ENCODE results near the gene B3GLCT. TPM values are rescaled to one million over a fixed set of nuclear protein-coding genes. Genes with fewer than 3 reads are reported as not detected.

B3GLCT gene
- total and polyA plus RNA-seq, 10 of the 15 experiments (the other 5 are each of a cell fraction or from before 2014, with no cell fraction given) = 0.07 to 0.89 (median 0.25) TPM

- Histone ChIP-seq H3K27ac (ENCODE audit: control insufficient read depth, insufficient read depth) (no peak overlapping the region), H3K36me3 (ENCODE audit: control insufficient read depth in 2 of 2, insufficient read depth in 2 of 2, low read length in 1 of 2) (no peaks in the 10 kb centered on the region), H3K4me3 (no peak overlapping the region), H3K79me2 (ENCODE audit: control insufficient read depth, insufficient read depth, low read length) (no peaks in the 10 kb centered on the region), H3K9ac (ENCODE audit: control insufficient read depth, insufficient read depth, low read length) (no peak overlapping the region), H3K4me2 (ENCODE audit: control insufficient read depth, insufficient read depth) (no peak overlapping the region), H3K4me1 (ENCODE audit: control insufficient read depth, insufficient read depth, low read length) (no peaks in the 10 kb centered on the region), H4K20me1 (ENCODE audit: control insufficient read depth, insufficient read depth) (no peaks in the 10 kb centered on the region), H3K9me3 (replicated peaks; ENCODE audit: control insufficient read depth, insufficient read depth, low read length) (no peaks in the 10 kb centered on the region), H3K27me3 (replicated peaks in 1 of 2; ENCODE audit: control insufficient read depth in 2 of 2, insufficient read depth in 2 of 2, low read length in 1 of 2) (no peaks in the 10 kb centered on the region), H2AFZ (ENCODE audit: control insufficient read depth, low read depth, low read length) (no peak overlapping the region)
- 0% methylated on average over 1 of the region's 1 CpG for WGBS (ENCODE audit: insufficient coverage, insufficient replicate concordance, low lambda C conversion rate, missing lambda C conversion rate)
- no peak for TF ChIP-seq SMARCA5 (IDR thresholded peaks at IDR 0.05)
- TF ChIP-seq KLF5 (IDR thresholded peaks at IDR 0.05; ENCODE audit: partially characterized antibody) = no peak
- no peak for FAIRE-seq
- ChIA-PET CTCF (interaction anchor here (1.0 to 3.8 kb wide), 4 partner anchors 10 to 185 kb away, joined by 3 to 28 read pairs (median 8); no protein-coding TSS in a partner anchor), POLR2A (no interaction called here), SMC1A (ENCODE audit: uncharacterized antibody, unreplicated experiment) (interaction anchor here (1.0 kb wide), 1 partner anchor 13 kb away, joined by 4 read pairs; no protein-coding TSS in a partner anchor), RAD21 (ENCODE audit: unreplicated experiment) (no interaction called here)
- ATAC-seq = no peak
- no TSS peak for BruUV-seq (replicated peaks)
- in situ Hi-C loops (cut with MboI) (no loop called here), intact Hi-C loops (cut with micrococcal nuclease; ENCODE audit: unreplicated experiment) (no loop called here)
- DNase-seq (ENCODE audit: low read depth, low spot score) = no peak
Measured at GRCh38 chr13:31245598-31246373, 46.0 kb downstream of the B3GLCT start.

DNA sequence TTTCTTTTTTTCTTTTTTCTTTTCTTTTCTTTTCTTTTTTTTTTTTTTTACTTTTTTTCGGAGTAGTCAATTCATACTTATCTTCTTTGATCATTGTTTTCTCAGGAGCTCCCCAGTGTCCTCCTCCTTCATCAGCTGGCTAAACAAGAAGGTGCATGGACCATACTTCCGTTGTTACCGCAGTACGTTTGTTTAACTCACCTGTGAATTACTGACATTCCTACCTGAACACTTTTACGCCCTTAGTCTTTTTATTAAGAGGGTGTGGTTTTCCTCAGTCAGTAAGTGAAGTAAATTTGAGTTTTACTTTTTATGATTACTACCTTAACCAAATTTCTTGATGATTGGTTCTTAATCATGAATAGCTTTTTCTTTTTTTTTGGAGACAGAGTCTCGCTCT lies 47.1 kb downstream of the B3GLCT start:
- H3K9me3 ChIP-seq (replicated peaks; ENCODE audit: control insufficient read depth, insufficient read depth, low read length) = no peaks in the 10 kb centered on the region
- no peaks in the 10 kb centered on the region for H3K79me2 ChIP-seq (ENCODE audit: control insufficient read depth, insufficient read depth, low read length)
- in situ Hi-C loops (cut with MboI) = no loop called here
- TF ChIP-seq HCFC1 (IDR thresholded peaks at IDR 0.05; ENCODE audit: low read length) = no peak
- TF ChIP-seq NR2C1 (IDR thresholded peaks at IDR 0.05) = no peak
- TF ChIP-seq ZNF217 (IDR thresholded peaks at IDR 0.05) = no peak
- TF ChIP-seq FOS (IDR thresholded peaks at IDR 0.05; ENCODE audit: borderline replicate concordance, extremely low read depth, insufficient read length) = no peak
- no peak for TF ChIP-seq NFIC (IDR thresholded peaks at IDR 0.05; ENCODE audit: low read depth, low read length)
- TF ChIP-seq CBFB (IDR thresholded peaks at IDR 0.05; ENCODE audit: low read depth) = no peak
- H2AFZ ChIP-seq (ENCODE audit: control insufficient read depth, low read depth, low read length) = no peak overlapping the region
- FAIRE-seq (no peak), ATAC-seq (no peak), DNase-seq (ENCODE audit: low read depth, low spot score) (no peak)
- 76% methylated on average over 6 of the region's 6 CpGs for WGBS (ENCODE audit: insufficient coverage, insufficient replicate concordance, low lambda C conversion rate, missing lambda C conversion rate)
- intact Hi-C loops (cut with micrococcal nuclease; ENCODE audit: unreplicated experiment) = no loop called here
- ChIA-PET SMC1A (ENCODE audit: uncharacterized antibody, unreplicated experiment) (interaction anchor here (0.6 kb wide), 1 partner anchor 204 kb away, joined by 5 read pairs; no protein-coding TSS in a partner anchor), CTCF (interaction anchor here (3.1 kb wide), 1 partner anchor 11 kb away, joined by 28 read pairs; no protein-coding TSS in a partner anchor), POLR2A (no interaction called here), RAD21 (ENCODE audit: unreplicated experiment) (no interaction called here)
- no peaks in the 10 kb centered on the region for H3K4me1 ChIP-seq (ENCODE audit: control insufficient read depth, insufficient read depth, low read length)
- H4K20me1 ChIP-seq (ENCODE audit: control insufficient read depth, insufficient read depth) = no peaks in the 10 kb centered on the region
- no TSS peak for BruUV-seq (replicated peaks)
- no peak overlapping the region for H3K4me2 ChIP-seq (ENCODE audit: control insufficient read depth, insufficient read depth)
- no peak overlapping the region for H3K9ac ChIP-seq (ENCODE audit: control insufficient read depth, insufficient read depth, low read length)
- no peak overlapping the region for H3K27ac ChIP-seq (ENCODE audit: control insufficient read depth, insufficient read depth)
- no peaks in the 10 kb centered on the region for H3K36me3 ChIP-seq (ENCODE audit: control insufficient read depth in 2 of 2, insufficient read depth in 2 of 2, low read length in 1 of 2)
- no peaks in the 10 kb centered on the region for H3K27me3 ChIP-seq (replicated peaks in 1 of 2; ENCODE audit: control insufficient read depth in 2 of 2, insufficient read depth in 2 of 2, low read length in 1 of 2)
- no peak overlapping the region for H3K4me3 ChIP-seq
